HG03442 (cell line): ENCODE data around the gene GPRC5C.

ENCODE experiments used
- ATAC-seq: cut with Tn5 transposase; IDR thresholded peaks from one replicate; pipeline ENCODE4 v1.9.1; 2021; ENCODE audit warnings: mild to moderate bottlenecking, moderate library complexity; ENCODE audit not compliant: unreplicated experiment

Gene GPRC5C

DNA sequence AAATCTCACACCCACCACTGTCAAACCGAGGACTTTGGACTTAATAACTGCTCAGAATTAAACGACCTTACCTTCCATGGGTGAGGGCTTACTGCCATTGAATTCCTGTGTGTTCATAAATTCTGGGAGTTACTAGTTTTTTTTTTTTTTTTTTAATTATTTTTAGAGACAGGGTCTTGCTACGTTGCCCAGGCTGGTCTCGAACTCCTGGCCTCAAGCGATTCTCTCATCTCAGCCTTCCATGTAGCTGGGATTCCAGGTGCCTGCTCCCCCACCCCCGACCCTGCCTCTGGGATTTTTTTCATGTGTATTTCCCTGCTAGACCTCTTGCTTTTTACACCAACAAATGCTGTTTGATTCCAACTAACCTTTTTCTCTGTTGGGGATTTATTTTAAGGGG is 19.7 kb downstream of the GPRC5C start:
- no peak for ATAC-seq

DNA sequence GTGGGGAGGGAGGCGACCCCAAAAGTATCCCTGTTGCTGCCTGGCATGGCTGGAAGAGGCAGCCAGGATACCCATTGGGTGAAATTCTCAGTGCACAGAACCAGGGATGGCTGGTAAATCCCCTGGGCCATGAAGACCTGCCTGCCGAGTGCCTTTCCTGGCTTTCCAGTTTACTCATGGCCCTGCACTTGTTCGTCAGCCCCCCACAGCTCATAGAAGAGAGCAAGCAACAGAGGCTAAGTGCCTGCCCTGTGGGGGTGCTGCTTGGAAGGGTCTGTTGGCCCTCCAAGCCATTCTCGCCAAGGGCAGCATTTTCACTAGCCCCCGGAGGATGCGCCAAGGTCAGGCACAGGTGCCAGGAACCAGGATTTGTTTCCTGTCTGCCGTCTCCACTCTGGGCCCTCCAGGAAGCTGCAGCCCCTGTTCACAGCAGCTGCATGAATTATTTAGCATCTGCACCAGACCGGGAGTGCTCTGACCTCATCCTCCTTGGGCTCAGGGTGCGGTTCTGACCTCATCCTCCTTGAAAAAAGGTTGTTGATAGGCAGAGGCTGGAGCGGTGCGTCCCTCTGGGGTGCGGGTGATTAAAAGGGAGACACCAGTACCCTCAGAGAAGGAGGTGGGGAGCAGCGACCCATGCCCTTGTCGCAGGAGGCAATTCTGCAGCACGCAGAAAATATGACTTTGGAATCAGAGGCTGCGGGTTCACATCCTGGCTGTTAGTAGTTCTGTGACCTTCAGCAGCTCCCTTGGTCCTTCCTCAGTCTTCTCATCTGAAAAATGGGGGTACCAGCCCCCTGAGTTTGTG is 20.3 kb downstream of the GPRC5C start:
- no peak for ATAC-seq

DNA sequence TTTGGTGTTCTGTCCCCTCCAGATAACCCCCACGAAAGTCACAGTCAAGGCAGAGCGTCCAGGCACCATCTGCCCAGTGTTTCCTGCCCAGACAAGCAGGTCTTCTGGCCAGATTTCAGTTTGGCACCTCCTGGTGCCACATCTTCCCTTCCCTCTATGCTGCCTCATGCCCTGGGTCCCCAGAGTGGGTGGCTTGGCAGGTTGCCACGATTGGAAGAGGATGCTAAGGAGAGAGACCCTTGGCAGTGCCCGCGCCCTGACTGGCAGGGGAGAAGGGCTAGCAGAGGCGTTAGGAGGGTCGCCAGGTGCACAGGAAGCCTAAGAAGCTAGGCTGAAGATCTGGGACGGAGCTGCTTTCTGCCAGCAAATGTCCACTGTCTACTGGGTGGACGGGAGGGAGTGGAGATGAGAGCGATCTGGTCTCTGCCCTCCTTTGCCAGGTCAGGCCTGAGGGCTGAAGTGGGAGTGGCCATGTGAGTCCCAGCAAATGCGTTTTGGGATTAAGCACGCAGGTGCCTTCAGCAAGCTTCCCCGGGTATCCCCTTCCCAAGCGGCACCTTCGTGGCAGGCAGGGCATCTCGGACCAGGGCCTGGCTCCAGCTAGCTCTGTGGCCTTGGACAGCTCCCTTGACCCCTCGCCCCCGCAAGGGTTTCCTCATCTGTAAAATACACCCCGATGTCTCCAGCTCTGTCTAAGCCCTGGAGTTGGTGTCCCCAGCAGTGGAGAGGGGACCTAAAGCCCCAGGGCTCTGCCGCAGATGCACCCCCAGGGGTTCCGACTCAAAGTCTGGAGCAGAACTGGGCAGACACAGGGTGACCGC is 21.2 kb downstream of the GPRC5C start:
- no peak for ATAC-seq

DNA sequence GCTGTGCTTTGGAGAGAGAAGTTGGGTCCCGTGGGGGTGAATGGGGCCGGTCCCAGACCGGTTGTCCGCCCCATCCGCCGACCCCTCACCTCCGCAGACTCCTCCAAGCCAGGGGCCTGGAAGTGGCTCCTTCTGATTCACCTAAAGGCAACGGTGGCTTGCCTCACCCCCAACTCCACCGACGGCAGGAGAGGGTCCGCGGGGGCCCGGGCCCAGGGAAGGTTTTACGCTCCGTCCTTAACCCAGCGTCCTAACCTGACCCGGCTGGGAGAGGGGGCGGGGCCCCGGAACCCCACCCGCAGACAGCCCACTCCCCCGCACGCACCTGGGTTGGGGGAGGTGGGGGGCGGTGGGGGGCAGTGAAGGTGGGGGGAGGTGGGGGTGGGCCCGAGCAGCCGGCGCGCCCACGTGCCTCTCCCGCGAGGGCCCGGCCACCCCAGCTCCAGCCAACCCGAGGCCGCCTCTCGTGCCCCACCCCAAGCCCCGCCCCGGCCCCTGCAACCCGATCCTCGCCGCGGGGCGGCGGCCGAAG is 21.8 kb downstream of the GPRC5C start:
- ATAC-seq: peak; percentile 40

DNA sequence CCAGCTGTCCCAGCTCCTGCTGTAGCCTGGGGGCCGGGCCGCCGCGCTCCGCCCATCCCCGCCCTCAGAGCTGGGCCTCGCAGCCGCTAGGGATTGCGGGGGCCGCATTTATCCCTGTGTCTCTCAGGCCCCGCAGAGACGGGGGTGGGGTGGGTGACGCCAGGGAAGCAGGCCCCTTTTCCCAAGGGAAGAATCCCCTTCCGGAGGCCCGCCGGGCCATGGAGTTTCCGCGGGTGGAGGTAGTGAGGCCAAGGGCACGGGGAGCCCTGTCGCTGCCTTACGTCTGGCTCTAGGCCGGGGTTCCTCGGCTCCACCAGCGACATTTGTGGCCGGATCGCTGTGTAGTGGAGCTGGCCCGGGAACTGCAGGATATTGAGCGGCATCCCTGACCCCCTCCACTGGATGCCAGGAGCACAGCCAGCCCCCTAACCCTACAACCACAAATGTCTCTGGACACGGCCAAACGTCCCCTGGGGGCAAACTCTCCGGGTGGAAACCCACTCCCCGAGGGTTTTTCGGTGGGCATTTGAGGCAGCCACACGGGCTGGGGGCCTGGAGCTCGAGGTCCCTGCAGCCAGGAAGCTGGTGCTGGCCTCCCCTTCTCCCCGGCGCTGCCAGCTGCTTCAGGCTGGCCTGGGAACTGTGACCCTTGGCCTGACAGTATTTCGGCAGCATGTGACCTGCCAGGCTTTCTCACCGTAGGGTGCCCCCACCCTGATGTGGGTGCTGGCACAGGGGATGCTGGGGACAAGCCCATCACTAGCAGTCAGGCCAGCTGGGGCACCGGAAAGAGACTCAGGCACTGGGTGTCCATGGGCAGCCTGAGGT is 22.5 kb downstream of the GPRC5C start:
- peak; percentile 84 for ATAC-seq

DNA sequence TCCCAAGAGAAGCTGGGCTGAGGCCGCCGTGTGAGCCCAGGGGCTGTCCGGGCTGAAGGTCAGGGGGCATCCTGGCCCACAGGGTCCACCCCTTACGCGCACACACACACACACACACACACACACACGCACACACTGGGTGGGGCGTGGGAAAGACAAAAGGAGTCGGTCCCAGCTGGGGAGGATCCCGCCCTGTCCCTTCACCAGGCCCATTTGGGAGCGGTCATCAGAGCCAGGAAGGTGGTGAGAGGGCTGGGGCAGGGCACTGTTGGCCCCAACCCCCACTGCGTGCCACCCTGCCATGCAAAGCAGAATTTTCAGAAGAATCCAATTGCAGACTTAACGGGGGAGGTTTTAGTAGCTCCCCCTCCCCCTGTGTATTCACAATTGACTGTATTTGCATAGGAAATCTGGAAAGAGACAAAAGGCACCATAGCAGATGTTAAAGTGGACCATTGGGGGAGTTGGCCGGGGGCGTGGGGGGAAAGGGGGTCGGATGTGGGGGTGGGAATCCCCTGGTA is 23.2 kb downstream of the GPRC5C start:
- no peak for ATAC-seq

DNA sequence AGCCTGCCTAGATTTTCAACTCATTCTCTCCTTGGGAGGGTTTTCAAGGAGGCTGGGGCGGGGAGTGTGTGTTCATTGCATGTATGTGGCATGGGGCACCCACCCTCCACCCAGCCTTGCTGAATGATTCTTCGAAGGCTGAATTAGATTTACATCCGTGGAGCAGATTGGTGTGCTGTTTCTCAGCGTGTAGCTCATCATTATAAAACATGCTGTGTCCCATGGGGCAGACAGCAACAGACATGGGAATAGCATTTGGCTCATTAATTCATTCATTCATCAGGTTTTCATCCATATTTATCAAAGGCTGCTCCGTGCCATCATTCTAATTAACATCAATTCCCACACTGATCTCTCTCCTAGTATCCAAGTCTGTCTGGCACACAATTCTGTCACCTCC is 23.9 kb downstream of the GPRC5C start:
- no peak for ATAC-seq

DNA sequence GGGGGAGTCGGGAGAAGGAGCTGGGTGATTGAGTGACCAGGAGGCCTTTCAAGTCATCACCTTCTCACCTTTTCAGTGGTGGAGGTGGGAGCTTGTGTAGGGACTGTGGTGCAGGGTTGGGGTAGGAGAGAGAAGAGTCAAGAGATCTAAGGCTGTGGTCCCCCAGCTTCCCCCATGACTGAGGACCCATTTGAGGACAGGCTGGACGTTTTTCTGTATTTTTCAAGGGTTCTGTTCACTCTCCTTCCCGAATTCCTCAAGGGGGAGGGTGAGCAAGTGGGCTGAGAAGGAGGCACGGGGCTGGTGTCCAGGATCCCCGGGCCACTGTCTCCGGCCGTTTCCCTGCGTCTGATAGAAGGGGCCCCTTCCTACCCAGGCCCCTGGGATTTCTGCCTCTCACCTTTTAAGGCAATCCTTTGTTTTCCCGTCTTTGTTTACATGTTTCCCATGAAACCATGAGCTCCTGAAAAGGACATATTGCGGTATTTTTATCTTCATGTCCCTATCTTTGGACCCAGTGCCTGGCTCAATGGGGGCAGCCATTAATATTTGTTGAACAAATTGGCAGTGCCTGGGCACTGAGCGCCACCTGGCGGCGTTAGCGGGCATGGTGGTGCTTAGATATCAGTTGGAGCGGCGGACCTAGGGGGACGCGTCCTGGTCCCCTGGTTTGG is 25.4 kb downstream of the GPRC5C start:
- ATAC-seq: no peak

DNA sequence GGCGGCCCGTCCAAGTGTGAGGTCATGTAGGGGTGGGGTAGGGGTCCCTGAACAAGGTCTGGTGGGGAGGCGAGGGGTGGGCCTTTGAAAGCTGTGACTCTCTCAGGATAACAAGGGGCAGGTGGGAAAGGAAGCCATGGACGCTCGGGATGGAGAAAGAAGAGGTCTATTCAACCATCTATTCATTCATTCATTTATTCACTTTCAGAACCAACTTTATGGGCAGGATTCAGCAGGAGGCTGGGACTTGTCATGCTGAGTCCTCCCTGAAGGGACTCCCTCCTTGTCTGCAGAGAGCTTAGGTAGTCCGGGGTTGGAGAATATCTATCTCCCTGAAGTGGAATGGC is 25.9 kb downstream of the GPRC5C start:
- no peak for ATAC-seq

DNA sequence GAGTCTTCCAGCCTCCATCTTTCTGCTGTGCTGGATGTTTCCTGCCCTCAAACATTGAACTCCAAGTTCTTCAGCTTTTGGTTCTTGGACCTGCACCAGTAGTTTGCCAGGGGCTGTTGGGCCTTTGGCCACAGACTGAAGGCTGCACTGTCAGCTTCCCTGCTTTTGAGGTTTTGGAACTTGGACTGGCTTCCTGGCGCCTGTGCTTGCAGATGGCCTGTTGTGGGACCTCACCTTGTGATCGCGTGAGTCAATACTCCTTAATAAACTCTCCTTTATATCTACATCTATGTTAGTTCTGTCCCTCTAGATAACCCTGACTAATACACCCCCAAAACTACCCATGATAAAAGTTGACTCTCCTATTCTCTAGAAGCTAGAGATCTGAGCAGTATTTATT is 26.9 kb downstream of the GPRC5C start:
- no peak for ATAC-seq

DNA sequence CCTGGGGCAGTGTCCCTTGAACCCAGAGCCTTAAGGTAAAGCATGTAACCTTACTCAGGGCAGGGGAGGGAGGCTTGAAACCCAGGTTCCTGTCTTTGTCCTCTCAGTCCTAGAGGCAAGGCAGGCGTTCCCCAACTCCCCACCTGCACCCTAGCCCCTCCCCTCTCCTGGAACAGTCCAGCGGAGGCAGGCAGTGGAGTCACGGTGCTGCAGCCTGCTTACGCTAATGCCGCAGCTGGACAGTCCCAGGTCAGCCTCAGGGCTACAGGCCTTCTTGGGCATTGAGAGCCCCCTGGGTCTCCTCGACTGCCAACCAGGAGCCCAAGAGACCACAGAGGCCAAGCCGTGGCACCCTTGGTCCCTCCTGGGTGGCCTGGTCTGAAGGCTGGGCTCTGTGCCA is 27.7 kb downstream of the GPRC5C start:
- no peak for ATAC-seq

DNA sequence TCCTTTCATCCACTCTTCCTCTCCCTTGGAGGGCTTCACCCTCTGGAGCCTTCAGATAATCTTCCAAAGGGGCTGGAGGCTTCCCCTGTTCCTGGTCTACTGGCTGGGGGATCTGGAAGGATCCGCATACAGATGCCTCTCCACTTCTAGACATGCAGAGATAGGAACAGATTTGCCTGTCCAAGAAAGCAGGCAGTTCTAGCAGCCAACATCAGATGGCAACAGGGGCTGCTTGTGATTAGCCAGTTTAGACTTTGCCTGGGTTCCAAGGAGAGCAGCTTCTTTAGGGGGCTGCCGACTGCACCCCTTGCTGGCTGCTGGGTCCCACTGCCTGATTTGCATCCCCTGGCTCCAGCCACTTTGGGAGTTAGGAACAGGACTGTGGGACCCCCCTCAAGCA is 28.4 kb downstream of the GPRC5C start:
- no peak for ATAC-seq

DNA sequence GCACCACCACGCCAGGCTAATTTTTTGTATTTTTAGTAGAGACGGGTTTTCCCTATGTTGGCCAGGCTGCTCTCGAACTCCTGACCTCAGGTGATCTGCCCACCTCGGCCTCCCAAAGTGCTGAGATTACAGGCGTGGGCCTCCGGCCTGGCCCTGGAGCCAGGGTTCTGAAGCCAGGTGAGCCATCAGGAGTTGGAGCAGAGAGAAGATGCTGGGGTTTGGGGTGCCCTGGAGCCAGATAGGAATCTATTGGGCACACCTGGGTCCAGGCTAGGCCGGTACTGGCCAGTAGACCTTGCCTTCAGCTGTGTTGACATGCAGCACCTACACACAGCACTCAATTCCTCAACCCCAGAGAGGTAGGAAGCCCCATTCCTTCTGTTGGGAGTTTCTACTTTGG is 29.1 kb downstream of the GPRC5C start:
- no peak for ATAC-seq

DNA sequence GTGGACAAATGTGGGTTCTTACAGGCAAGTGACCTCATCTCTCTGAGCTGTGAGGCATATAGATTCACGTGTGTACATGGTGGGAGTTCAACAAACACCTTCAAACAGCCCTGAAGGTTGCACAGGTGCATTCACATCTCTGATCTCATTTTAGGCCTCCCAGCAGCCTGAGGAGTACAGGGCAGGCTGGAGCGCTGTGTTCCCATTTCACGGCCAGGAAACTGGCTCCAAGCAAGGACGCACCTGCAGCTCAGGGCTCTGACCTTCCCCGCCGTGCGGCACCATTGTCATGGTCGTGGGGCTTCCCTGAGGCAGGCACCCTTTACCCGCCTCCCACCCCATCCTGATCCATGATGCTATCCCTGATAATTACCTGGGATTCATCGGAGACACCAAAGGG is 29.7 kb downstream of the GPRC5C start:
- ATAC-seq: no peak

DNA sequence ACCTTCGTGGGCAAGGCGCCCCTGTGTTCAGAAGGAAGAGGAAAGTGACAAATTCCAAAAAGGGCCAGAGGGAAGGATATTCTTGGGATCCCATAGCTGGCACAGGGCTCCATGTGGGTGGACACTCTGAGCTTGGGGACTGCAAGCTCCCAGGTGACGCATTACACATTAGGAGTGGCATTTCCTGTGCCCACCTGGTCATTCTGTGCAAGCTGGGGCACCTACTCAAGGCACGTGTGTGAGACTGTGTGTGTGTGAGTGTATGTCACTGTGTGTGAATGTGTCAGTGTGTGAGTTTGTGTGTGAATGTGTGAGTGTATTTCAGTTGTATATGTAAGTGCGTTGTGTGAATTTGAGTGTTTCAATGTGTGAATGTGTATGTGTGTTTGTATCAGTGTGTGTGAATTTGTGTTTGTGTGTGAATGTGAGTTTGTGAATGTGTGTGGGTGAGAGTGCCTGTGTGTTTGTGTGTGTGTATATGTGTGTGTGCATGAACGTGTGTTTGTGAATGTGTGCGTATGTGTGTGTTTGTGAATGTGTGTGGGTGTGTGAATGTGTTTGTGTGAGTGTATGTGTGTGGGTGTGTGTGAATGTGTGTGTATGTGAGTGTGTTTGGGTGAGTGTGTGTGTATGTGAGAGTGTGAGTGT is 33.0 kb downstream of the GPRC5C start:
- no peak for ATAC-seq

DNA sequence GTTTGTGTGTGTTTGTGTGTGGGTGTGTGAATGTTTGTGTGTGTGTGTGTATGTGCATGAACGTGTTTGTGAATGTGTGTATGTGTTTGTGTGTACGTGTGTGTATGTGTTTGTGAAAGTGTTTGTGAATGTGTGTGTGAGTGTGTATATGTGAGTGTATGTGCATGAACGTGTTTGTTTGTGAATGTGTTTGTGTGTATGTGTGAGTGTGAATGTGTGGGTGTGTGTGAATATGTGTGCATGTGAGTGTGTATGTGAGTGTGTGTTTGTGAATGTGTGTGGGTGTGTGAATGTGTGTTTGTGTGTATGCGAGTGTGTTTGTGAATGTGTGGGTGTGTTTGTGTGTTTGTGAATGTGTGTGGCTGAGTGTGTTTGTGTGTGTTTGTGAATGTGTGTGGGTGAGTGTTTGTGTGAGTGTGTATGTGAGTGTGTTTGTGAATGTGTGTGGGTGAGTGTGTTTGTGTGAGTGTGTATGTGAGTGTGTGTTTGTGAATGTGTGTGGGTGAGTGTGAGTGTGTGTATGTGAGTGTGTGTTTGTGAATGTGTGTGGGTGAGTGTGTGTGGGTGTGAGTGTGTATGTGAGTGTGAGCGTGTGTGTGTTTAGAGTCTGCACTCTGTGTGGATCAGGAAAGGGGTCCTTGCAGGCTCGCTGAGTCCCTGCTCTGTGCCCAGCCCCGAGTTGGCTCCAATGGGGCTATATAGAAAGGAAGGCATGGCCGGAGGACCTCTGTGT is 33.7 kb downstream of the GPRC5C start:
- no peak for ATAC-seq

DNA sequence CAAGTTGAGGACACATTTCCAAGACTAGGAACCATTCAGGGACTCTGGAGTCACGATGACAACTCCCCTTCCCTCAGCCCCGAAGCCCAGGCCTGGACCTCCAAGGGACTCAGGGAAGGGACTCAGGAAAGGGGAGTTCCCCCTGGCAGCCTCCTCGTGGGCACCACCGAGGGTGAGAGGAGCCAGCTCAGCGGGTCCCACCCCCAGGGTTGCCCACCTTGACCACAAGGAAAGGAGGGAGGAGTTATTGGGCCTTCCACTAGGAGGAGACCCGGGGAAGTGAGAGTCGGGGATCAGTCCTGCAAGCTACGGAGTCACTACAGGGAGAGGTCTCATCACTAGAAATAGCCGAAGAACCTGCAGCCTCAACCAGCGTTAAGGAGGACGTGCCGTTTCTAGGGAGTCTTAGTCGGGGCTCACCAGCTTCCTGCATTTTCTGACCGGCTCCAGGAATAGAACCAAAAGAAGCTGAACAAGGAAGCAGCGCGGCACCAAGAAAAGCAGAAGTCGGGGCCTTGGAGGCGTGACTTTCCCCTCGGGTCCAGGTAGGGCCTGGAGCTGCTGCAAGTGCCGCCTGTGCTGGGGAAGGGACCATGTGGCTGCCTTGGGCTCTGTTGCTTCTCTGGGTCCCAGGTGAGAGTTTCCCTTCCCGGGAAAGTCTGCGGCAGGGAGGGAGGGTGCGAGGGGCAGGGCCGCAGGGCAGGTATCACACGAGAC is 34.4 kb downstream of the GPRC5C start, which contains the start of gene CD300A:
CD300A (plus strand) TSS at position 524 of the 717 bp plus-strand sequence; CDS start at position 594, 70 bp downstream.
- no peak for ATAC-seq

DNA sequence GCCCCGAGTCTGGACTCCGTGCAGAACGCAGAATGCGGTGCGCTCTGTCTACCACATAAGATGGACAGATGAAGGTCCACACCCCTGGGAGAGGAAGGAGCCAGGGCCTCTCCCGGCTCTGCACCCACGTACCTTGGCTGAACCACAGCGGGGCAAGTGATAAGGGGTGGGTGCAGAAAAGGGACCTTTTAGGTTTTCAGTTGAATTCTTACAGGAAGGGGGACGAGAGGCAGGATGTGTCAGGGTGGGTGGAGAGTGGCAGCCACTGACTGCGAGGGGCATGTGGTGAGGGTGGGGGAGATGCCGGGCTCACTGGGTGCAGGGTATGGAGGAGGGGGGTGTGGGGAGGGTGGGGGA is 34.9 kb downstream of the GPRC5C start:
- ATAC-seq: no peak
